ENCODE data around the gene SLC26A5.
"Not testable (repeated sequence)": the region's sequence is repeated elsewhere in the genome, so short reads cannot be mapped to it uniquely, and the experiment has no call there.

SLC26A5 gene, protein sequence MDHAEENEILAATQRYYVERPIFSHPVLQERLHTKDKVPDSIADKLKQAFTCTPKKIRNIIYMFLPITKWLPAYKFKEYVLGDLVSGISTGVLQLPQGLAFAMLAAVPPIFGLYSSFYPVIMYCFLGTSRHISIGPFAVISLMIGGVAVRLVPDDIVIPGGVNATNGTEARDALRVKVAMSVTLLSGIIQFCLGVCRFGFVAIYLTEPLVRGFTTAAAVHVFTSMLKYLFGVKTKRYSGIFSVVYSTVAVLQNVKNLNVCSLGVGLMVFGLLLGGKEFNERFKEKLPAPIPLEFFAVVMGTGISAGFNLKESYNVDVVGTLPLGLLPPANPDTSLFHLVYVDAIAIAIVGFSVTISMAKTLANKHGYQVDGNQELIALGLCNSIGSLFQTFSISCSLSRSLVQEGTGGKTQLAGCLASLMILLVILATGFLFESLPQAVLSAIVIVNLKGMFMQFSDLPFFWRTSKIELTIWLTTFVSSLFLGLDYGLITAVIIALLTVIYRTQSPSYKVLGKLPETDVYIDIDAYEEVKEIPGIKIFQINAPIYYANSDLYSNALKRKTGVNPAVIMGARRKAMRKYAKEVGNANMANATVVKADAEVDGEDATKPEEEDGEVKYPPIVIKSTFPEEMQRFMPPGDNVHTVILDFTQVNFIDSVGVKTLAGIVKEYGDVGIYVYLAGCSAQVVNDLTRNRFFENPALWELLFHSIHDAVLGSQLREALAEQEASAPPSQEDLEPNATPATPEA

DNA sequence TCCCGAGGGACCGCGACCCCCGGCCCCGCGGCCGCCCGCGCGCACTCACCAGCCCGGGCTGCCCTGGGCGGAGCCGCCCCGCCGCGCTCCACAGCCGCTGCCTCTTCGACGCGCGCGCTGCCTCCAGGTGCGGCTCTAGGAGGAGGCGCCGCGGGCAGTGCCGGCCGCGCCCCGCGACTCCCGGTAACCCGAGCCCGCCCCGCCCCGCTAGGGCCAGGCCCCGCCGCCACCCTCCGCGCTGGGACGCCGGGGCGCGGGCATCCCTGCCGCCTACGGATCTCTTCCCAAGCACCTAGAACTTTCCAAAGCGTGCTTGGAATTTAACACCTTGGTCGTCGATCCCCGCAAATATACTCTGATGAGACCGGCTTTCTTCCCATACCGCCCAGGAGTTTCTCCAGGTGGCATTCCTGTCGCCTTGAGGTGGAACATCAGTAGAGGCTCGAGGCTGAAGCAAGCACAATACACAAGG is at the start of gene SLC26A5:
Gene SLC26A5 (minus strand): TSS at position 159 of the 472 bp plus-strand sequence. CDS start 24,693 bp downstream, outside the sequence.
- DNase-seq (ENCODE audit: extremely low spot score, insufficient read length, low read depth) = no peak
- FAIRE-seq = no peak

DNA sequence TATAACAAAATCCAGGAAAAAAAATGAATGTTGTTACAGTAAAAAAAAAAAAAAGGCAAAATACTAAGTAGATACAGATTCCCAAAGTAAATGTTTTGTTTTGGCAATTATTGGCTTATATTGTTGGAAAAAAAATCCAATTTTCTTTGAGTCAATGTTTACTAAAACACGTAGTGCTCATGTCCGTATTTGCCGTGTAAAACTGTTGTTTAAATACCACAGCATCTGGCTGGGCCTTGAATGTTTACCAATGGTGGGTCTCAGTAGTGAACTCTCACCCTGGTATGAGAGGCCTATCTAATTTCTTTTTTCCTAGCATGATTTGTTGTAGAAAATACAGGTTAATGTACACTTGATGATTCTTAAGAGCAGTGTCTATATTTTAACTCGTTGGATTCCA is 41.4 kb upstream of the SLC26A5 start:
- no peak for FAIRE-seq

GRCh38 chr7:103486873-103487272 is 40.9 kb upstream of the SLC26A5 start:
- FAIRE-seq; DNase-seq (ENCODE audit: extremely low spot score, insufficient read length, low read depth): not testable (repeated sequence)

More for the DNA sequence above, 41.4 kb upstream of the SLC26A5 start:
- no peak for DNase-seq (ENCODE audit: extremely low spot score, insufficient read length, low read depth)

- DNase-seq (ENCODE audit: extremely low spot score, insufficient read length, low read depth) = no peak
- FAIRE-seq = no peak
Measured at GRCh38 chr7:103480771-103481170, 34.8 kb upstream of the SLC26A5 start.

- FAIRE-seq = no peak
- no peak for DNase-seq (ENCODE audit: extremely low spot score, insufficient read length, low read depth)
Measured at GRCh38 chr7:103474956-103475355, 28.9 kb upstream of the SLC26A5 start.

DNA sequence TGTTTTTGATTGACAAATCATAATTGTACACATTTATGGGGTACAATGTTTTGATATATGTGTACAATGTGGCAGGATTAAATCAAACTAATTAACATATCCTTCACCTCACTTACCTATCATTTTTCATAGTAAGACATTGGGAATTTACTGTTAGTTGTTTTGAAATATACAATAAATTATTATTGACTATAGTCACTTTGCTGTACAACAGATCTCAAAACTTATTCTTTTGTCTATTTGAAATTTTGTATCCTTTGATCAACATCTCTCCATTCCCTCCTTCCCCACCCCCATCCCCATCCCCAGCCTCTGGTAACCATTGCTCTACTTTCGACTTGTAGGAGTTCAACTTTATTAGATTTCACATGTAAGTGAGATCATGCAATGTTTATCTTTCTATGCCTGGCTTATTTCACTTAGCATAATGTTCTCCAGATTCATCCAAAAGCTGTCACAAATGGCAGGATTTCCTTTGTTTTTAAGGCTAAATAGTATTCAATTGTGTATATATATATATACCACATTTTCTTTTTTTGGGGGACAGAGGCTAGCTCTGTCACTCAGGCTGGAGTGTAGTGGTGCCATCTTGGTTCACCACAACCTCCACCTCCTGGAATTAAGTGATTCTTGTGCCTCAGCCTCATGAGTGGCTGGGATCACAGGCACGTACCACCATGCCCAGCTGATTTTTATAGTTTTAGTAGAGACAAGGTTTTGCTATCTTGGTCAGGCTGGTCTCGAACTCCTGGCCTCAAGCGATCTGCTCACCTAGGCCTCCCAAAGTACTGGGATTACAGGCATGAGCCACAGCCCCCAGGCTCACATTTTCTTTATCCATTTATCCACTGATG is 23.3 kb upstream of the SLC26A5 start:
- FAIRE-seq = no peak
- no peak for DNase-seq (ENCODE audit: extremely low spot score, insufficient read length, low read depth)

GRCh38 chr7:103466814-103467213 is 20.8 kb upstream of the SLC26A5 start:
- FAIRE-seq (no peak), DNase-seq (ENCODE audit: extremely low spot score, insufficient read length, low read depth) (no peak)

DNA sequence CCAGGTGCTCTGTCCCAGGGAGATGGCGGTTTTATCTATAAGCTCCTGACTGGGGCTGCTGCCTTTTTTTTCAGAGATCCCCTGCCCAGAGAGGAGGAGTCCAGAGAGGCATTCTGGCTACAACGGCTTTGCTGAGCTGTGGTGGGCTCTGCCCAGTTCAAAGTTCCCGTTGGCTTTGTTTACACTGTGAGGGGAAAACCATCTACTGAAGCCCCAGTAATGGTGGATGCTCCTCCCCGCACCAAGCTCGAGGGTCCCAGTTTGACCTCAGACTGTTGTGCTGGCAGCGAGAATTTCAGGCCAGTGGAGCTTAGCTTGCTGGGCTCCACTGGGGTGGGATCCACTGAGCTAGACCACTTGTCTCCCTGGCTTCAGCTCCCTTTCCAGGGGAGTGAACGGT is 16.4 kb upstream of the SLC26A5 start:
- no peak for FAIRE-seq

DNA sequence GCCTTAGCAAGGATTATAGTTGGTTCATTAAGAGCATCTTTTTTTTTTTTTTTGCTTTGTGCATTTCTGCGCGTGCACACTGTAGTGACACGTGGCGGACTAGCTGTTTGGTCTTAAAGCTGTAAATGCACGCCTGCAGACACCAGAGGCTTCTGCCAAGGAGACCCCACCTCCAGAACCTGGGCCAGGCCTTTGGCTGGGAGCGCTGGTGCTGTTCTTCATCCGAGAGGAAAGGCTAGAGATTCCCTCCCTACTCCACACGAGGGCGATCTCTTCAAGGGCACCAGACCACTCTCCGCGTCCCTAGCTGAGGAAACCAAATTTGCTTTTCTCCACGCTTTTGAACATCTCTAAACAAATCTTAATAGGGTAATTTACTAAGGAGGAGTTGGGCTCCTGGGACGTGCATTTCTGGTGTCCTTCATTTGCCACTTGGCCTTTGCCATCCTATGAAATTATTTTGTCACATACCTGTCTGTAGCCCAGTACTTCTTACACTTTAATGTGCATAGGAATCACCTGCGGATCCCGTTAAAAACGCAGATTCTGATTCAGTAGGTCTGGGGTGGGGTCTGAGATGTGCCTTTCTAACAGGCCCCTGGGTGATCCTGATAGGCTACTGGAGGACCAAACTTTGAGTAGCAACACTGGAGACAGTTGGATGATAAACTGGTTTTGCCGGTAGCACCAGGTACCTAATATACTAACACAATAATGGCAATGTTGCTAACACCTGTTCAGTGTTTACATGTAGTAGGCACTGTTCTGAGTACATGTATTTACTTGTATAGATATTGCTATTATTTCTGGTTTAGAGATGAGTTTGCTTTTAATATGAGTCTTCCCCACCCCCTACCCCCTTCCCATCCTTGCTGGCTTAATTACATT is 1.3 kb upstream of the SLC26A5 start:
- peak; percentile 66 for FAIRE-seq
- peak; percentile 15 for DNase-seq (ENCODE audit: extremely low spot score, insufficient read length, low read depth)

More for the DNA sequence above, 16.4 kb upstream of the SLC26A5 start:
- DNase-seq (ENCODE audit: extremely low spot score, insufficient read length, low read depth) = no peak

DNA sequence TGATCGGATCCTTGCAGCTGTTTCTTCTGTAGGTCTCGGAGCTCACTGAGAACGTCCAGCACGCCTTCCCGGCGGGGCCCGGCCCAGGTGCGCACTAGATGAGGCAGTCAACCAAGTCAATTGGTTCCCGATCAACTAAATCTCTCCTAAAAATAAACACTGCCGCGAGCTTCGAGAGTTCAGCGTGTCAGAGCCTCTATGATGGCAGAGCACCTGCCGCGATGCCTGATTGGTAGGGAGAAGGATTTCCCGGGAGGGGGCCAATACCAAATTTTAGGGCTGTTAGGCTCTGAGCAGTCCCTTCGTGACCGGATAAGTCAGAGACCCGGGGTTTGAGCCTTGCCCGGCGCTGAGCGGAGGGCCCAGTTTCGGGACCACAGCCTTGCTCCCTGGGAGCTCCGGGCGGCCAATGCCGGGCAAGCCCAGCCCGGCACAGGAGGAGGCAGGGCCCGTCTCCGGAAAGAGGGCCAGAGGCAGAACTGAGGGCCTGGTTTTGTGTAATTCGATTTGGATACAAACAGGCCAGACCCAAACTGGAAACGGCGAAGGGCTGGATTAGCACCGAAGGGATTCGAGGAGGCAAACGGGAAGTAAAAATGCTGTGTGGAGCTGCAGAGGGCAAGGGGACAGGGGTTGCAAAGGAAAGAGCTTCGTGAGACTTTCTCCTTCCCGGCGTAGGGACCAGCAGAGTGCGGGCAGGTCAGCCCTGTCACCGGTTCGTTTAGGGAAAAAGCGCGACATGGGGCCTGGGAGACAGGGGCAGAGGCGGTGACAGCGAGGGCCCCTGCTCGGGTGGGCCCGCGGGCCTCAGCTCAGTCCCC is 569 bp downstream of the SLC26A5 start:
- DNase-seq (ENCODE audit: extremely low spot score, insufficient read length, low read depth) = no peak
- FAIRE-seq = no peak

DNA sequence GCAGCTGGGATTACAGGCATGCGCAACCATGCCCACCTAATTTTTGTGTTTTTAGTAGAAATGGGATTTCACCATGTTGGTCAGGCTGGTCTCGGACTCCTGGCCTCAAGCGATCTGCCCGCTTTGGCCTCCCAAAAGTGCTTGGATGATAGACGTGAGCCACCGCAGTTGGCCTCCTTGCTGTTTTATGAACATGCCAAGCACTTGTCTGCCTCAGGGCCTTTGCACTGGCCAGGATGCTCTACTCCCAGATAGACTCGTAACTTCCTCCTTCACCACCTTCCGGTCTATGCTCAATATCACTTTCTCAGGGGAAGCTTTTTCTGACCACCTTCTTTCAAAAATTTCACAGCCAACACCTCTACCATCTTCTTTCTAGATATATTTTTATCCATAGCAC is 6.3 kb downstream of the SLC26A5 start:
- no peak for FAIRE-seq
- DNase-seq (ENCODE audit: extremely low spot score, insufficient read length, low read depth) = no peak

GRCh38 chr7:103437623-103438022 is 8.4 kb downstream of the SLC26A5 start:
- DNase-seq (ENCODE audit: extremely low spot score, insufficient read length, low read depth) (no peak), FAIRE-seq (no peak)

- no peak for DNase-seq (ENCODE audit: extremely low spot score, insufficient read length, low read depth)
- peak; percentile 36 for FAIRE-seq
Measured at GRCh38 chr7:103432712-103433111, 13.3 kb downstream of the SLC26A5 start.

GRCh38 chr7:103425177-103425576 is 20.8 kb downstream of the SLC26A5 start:
- FAIRE-seq (no peak), DNase-seq (ENCODE audit: extremely low spot score, insufficient read length, low read depth) (no peak)

- DNase-seq (ENCODE audit: extremely low spot score, insufficient read length, low read depth) (no peak), FAIRE-seq (no peak)
Measured at GRCh38 chr7:103423467-103424179, 22.4 kb downstream of the SLC26A5 start.

DNA sequence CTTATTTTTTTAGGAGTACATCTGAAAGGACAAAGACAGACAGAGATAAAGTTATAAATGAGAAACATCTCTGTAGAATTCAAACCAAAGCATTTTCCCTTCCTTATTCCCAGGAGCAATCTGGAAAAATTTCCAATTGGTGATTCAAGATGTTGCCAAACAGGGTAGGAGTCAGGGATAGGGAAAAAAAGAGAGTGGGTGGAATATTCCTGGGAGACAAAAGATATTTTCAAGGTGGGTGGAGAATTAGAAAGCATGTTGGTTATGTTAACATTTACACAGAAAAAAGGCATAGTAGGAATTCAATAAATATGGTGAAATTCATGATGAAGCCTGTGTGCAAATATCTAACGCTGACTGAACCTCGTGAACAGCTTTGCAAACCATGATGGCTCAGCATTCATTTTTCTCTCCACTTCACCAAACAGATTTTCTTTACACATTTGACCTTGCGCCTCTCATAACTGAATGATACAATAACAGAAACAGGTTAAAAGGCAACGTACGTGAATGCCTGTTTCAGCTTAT is 25.1 kb downstream of the SLC26A5 start:
- FAIRE-seq = no peak
- no peak for DNase-seq (ENCODE audit: extremely low spot score, insufficient read length, low read depth)

- no peak for FAIRE-seq
- no peak for DNase-seq (ENCODE audit: extremely low spot score, insufficient read length, low read depth)
Measured at GRCh38 chr7:103418241-103418640, 27.8 kb downstream of the SLC26A5 start.

DNA sequence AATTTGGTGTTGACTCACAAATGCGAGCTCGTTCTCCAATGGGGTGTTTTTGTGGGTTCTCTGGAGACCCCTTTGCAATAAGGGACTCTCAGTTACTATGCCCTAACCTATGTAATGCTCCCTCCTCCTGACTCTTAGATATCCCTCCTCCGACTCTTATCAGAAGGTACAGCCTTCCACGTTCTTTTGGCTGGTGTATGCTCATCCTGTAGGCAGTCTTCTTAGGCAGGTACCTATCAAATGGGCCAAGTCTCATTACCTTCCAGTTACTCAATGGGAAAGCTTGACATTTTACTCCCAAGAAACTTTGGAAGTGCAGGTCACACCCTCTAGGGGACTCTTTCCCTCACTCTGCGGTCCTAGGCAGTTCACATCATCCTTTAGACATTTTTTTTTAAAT is 32.6 kb downstream of the SLC26A5 start:
- no peak for FAIRE-seq
- no peak for DNase-seq (ENCODE audit: extremely low spot score, insufficient read length, low read depth)
